GM23338 (cell line): ENCODE results near the gene CD244. TPM values are rescaled to one million over a fixed set of nuclear protein-coding genes. Genes with fewer than 3 reads are reported as not detected.
A peak's percentile ranks its signal among the peaks of the same experiment; 100 is the strongest.

Experiments
- ATAC-seq: fragments of 200-7000 bp; cut with Tn5 transposase; 3 replicates; pipeline ENCODE4 v1.9.1; 2020
- DNase-seq: peaks from one replicate; pipeline ENCODE4 v3.0.0-alpha.2; 2015; ENCODE audit warnings: low spot score
- H2AFZ ChIP-seq: fragments of 200-600 bp; sonication (generic); 2 replicates; pipeline ENCODE4 v1.8.0; 2016; ENCODE audit warnings: antibody characterized with exemption, mild to moderate bottlenecking, moderate library complexity
- H3F3A ChIP-seq: fragments of 200-600 bp; sonication (generic); replicated peaks from 2 replicates; pipeline ENCODE4 v1.8.0; 2017; ENCODE audit warnings: antibody characterized with exemption, mixed run types, low read depth
- H3K27ac ChIP-seq: fragments of 200-600 bp; sonication (generic); 2 replicates; pipeline ENCODE4 v1.6.1; 2016; ENCODE audit warnings: low read depth
- H3K27me3 ChIP-seq: fragments of 200-600 bp; sonication (generic); 2 replicates; pipeline ENCODE4 v1.8.0; 2016; ENCODE audit warnings: mild to moderate bottlenecking, mixed run types, moderate library complexity; ENCODE audit not compliant: insufficient read depth
- H3K36me3 ChIP-seq: fragments of 200-600 bp; sonication (generic); 2 replicates; pipeline ENCODE4 v1.8.0; 2016; ENCODE audit warnings: mild to moderate bottlenecking; ENCODE audit not compliant: insufficient read depth
- H3K4me1 ChIP-seq: fragments of 200-600 bp; sonication (generic); 2 replicates; pipeline ENCODE4 v1.8.0; 2016; ENCODE audit warnings: mild to moderate bottlenecking, moderate library complexity; ENCODE audit not compliant: insufficient read depth
- H3K4me2 ChIP-seq: fragments of 200-600 bp; sonication (generic); 2 replicates; pipeline ENCODE4 v1.7.1; 2017; ENCODE audit warnings: mixed run types
- H3K4me3 ChIP-seq: fragments of 200-600 bp; sonication (generic); 2 replicates; pipeline ENCODE4 v1.6.1; 2016; ENCODE audit warnings: mixed run types
- H3K79me2 ChIP-seq: fragments of 200-600 bp; sonication (generic); replicated peaks from 2 replicates; pipeline ENCODE4 v1.8.0; 2017; ENCODE audit warnings: mild to moderate bottlenecking; ENCODE audit not compliant: insufficient read depth
- H3K9me2 ChIP-seq: fragments of 200-600 bp; sonication (generic); 2 replicates; pipeline ENCODE4 v1.8.0; 2017; ENCODE audit not compliant: insufficient read depth
- H4K20me1 ChIP-seq: fragments of 200-600 bp; sonication (generic); replicated peaks from 2 replicates; pipeline ENCODE4 v1.8.0; 2017; ENCODE audit warnings: mild to moderate bottlenecking; ENCODE audit not compliant: insufficient read depth
- H3K27ac Mint-ChIP-seq: 2 replicates; pipeline ENCODE4 v1.8.0; 2020; ENCODE audit warnings: inconsistent platforms, mild to moderate bottlenecking, moderate library complexity, mixed read lengths
- H3K27me3 Mint-ChIP-seq: 3 replicates; pipeline ENCODE4 v1.8.0; 2022; ENCODE audit warnings: low read depth, mild to moderate bottlenecking, moderate library complexity, mixed read lengths, inconsistent platforms; ENCODE audit not compliant: insufficient read depth, poor library complexity
- H3K36me3 Mint-ChIP-seq: 3 replicates; pipeline ENCODE4 v1.8.0; 2021; ENCODE audit warnings: low read depth, mild to moderate bottlenecking, inconsistent platforms, moderate library complexity, mixed read lengths
- H3K4me1 Mint-ChIP-seq: 3 replicates; pipeline ENCODE4 v1.8.0; 2020; ENCODE audit warnings: mild to moderate bottlenecking, inconsistent platforms, mixed read lengths
- H3K4me3 Mint-ChIP-seq: 3 replicates; pipeline ENCODE4 v1.8.0; 2021; ENCODE audit warnings: moderate library complexity, mild to moderate bottlenecking, inconsistent platforms, mixed read lengths
- H3K9me3 Mint-ChIP-seq: 3 replicates; pipeline ENCODE4 v1.8.0; 2020; ENCODE audit warnings: moderate library complexity, mild to moderate bottlenecking, inconsistent platforms, mixed read lengths
- CREB1 ChIP-seq: fragments of 250-450 bp; sonication (Bioruptor Pico); IDR thresholded peaks from 2 replicates; pipeline ENCODE4 v1.5.0; 2020; ENCODE audit warnings: low read depth, mild to moderate bottlenecking, moderate library complexity
- EZH2 ChIP-seq: fragments of 200-600 bp; sonication (generic); IDR thresholded peaks from one replicate; pipeline ENCODE4 v1.8.0; 2017; ENCODE audit warnings: antibody characterized with exemption, mild to moderate bottlenecking, low read depth; ENCODE audit not compliant: unreplicated experiment
- EZH2phosphoT487 ChIP-seq: fragments of 200-600 bp; sonication (generic); IDR thresholded peaks from one replicate; pipeline ENCODE4 v1.8.1; 2018; ENCODE audit warnings: antibody characterized with exemption; ENCODE audit not compliant: unreplicated experiment
- JUNB ChIP-seq: IDR thresholded peaks from one replicate; pipeline ENCODE4 v1.6.1; 2016; ENCODE audit warnings: antibody characterized with exemption; ENCODE audit not compliant: unreplicated experiment
- NANOG ChIP-seq: IDR thresholded peaks from 2 replicates; pipeline ENCODE4 v1.6.1; 2016; ENCODE audit warnings: antibody characterized with exemption, borderline replicate concordance
- POLR2AphosphoS5 ChIP-seq: IDR thresholded peaks from 2 replicates; pipeline ENCODE4 v1.6.1; 2016; ENCODE audit warnings: antibody characterized with exemption, low read depth
- STAT1 ChIP-seq: IDR thresholded peaks from one replicate; pipeline ENCODE4 v1.6.1; 2016; ENCODE audit warnings: antibody characterized with exemption; ENCODE audit not compliant: unreplicated experiment
- ZNF114 ChIP-seq: fragments of 250-450 bp; sonication (Bioruptor Pico); IDR thresholded peaks from 2 replicates; pipeline ENCODE4 v1.5.0; 2020; ENCODE audit warnings: mild to moderate bottlenecking, moderate library complexity
- ZNF331 ChIP-seq: fragments of 250-450 bp; sonication (Bioruptor Pico); IDR thresholded peaks from 2 replicates; pipeline ENCODE4 v1.5.0; 2020; ENCODE audit warnings: low read depth, mild to moderate bottlenecking, moderate library complexity
- long read RNA-seq: library from polyadenylated mRNA; unstranded; transcript quantifications from one replicate; pipeline ENCODE4 v2.0.0, GENCODE V29; 2020; ENCODE audit not compliant: unreplicated experiment
- polyA plus RNA-seq: library from polyadenylated mRNA; unstranded; fragments of >200 nt; fragmentation: Nextera tagmentation; extraction: Ambion mirVana; gene quantifications from 2 replicates; pipeline ENCODE4 v1.2.1, GENCODE V29; 2016
- total RNA-seq: library from RNA; depleted of rRNA; stranded (reverse); fragments of >200 nt; shearing (Covaris generic); gene quantifications from 2 replicates; pipeline ENCODE4 v1.2.3, GENCODE V29; 2014; rRNA removed
- TF ChIP-seq, protein P1 (sequence below): IDR thresholded peaks from one replicate; pipeline ENCODE4 v1.6.1; 2018; ENCODE audit warnings: antibody characterized with exemption; ENCODE audit not compliant: unreplicated experiment
- TF ChIP-seq, protein P2 (sequence below), 2 experiments: fragments of 200-600 bp in 1 of 2; sonication (generic) in 1 of 2; conservative IDR thresholded peaks; 2 replicates each; pipeline versions ENCODE4 v1.5.1 to v1.6.1; 2016 to 2017; ENCODE audit warnings: antibody characterized with exemption in 2 of 2, low read depth in 2 of 2, mild to moderate bottlenecking in 2 of 2, moderate library complexity in 1 of 2

Gene CD244, protein sequence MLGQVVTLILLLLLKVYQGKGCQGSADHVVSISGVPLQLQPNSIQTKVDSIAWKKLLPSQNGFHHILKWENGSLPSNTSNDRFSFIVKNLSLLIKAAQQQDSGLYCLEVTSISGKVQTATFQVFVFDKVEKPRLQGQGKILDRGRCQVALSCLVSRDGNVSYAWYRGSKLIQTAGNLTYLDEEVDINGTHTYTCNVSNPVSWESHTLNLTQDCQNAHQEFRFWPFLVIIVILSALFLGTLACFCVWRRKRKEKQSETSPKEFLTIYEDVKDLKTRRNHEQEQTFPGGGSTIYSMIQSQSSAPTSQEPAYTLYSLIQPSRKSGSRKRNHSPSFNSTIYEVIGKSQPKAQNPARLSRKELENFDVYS
- not detected in 2 replicates for total RNA-seq
- not detected in 2 replicates for polyA plus RNA-seq
- long read RNA-seq, result 0 reads

DNA sequence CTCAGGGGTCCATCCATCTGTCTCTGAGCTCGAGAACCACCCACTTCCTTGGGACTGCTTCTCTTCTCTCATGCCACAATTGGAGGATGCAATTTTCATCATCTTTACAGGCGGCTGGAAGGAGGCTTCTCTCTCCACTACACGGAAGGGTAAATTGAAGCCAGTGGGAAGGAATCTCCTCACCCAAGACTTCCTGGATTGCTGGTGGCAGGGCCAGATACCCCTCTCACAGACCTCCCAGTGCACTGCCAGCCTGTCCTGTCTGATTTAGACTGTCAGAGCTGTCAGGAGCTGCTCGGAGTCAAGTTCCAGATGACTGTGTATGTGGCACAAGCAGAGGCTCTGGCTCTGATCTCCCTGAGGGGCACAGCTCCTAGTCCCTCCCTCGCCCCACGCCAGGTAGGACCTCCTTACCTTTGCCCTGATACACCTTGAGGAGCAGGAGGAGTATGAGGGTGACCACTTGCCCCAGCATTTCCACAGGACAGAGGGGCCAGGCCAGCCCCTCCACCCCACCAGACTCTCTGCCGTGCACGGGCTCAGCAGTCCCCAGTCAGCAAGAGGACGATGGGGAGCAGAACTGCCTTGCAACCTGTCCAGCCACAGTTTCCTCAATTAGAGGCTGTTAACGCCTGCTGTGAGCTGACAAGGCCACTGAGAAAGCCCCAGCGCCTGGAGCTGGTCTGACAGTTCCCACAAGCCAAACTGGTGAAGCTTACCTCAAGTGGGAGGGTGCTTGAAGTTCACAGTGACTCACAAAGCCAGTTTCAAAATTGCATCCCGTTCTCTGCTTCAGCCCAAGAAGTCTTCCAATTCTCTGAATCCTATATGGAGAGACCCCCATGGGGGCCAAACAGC is at the start of gene CD244:
CD244 (minus strand) TSS at position 685 of the 858 bp plus-strand sequence; CDS start at position 475, 210 bp downstream.
- H3K36me3 Mint-ChIP-seq, result no peaks in the 10 kb centered on the region
- DNase-seq, result no peak
- H3K9me3 Mint-ChIP-seq, result no peaks in the 10 kb centered on the region
- Histone ChIP-seq H3K27me3 (no peaks in the 10 kb centered on the region), H3K9me2 (no peaks in the 10 kb centered on the region), H3K36me3 (no peaks in the 10 kb centered on the region), H3K79me2 (no peaks in the 10 kb centered on the region), H2AFZ (no peak within 1 kb of the TSS), H3F3A (no peaks in the 10 kb centered on the region), H3K27ac (no peak within 1 kb of the TSS), H4K20me1 (no peaks in the 10 kb centered on the region), H3K4me1 (no peaks in the 10 kb centered on the region), H3K4me2 (no peak within 1 kb of the TSS), H3K4me3 (no peak within 1 kb of the TSS)
- no peak within 1 kb of the TSS for H3K27ac Mint-ChIP-seq
- no peaks in the 10 kb centered on the region for H3K4me1 Mint-ChIP-seq
- TF ChIP-seq, protein P1, sequence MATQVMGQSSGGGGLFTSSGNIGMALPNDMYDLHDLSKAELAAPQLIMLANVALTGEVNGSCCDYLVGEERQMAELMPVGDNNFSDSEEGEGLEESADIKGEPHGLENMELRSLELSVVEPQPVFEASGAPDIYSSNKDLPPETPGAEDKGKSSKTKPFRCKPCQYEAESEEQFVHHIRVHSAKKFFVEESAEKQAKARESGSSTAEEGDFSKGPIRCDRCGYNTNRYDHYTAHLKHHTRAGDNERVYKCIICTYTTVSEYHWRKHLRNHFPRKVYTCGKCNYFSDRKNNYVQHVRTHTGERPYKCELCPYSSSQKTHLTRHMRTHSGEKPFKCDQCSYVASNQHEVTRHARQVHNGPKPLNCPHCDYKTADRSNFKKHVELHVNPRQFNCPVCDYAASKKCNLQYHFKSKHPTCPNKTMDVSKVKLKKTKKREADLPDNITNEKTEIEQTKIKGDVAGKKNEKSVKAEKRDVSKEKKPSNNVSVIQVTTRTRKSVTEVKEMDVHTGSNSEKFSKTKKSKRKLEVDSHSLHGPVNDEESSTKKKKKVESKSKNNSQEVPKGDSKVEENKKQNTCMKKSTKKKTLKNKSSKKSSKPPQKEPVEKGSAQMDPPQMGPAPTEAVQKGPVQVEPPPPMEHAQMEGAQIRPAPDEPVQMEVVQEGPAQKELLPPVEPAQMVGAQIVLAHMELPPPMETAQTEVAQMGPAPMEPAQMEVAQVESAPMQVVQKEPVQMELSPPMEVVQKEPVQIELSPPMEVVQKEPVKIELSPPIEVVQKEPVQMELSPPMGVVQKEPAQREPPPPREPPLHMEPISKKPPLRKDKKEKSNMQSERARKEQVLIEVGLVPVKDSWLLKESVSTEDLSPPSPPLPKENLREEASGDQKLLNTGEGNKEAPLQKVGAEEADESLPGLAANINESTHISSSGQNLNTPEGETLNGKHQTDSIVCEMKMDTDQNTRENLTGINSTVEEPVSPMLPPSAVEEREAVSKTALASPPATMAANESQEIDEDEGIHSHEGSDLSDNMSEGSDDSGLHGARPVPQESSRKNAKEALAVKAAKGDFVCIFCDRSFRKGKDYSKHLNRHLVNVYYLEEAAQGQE, result no peak
- TF ChIP-seq STAT1 (no peak), POLR2AphosphoS5 (no peak), CREB1 (CRISPR knock-in tag) (no peak)
- TF ChIP-seq, protein P2, sequence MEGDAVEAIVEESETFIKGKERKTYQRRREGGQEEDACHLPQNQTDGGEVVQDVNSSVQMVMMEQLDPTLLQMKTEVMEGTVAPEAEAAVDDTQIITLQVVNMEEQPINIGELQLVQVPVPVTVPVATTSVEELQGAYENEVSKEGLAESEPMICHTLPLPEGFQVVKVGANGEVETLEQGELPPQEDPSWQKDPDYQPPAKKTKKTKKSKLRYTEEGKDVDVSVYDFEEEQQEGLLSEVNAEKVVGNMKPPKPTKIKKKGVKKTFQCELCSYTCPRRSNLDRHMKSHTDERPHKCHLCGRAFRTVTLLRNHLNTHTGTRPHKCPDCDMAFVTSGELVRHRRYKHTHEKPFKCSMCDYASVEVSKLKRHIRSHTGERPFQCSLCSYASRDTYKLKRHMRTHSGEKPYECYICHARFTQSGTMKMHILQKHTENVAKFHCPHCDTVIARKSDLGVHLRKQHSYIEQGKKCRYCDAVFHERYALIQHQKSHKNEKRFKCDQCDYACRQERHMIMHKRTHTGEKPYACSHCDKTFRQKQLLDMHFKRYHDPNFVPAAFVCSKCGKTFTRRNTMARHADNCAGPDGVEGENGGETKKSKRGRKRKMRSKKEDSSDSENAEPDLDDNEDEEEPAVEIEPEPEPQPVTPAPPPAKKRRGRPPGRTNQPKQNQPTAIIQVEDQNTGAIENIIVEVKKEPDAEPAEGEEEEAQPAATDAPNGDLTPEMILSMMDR (conservative IDR thresholded peaks at IDR 0.05; ENCODE audit: low read depth in 2 of 2), result no peak
- peak; percentile 28; the same call in 2 of the 3 replicates for ATAC-seq
- H3K4me3 Mint-ChIP-seq, result no peak within 1 kb of the TSS
- H3K27me3 Mint-ChIP-seq, result peaks cover 2% of the 10 kb centered on the region

DNA sequence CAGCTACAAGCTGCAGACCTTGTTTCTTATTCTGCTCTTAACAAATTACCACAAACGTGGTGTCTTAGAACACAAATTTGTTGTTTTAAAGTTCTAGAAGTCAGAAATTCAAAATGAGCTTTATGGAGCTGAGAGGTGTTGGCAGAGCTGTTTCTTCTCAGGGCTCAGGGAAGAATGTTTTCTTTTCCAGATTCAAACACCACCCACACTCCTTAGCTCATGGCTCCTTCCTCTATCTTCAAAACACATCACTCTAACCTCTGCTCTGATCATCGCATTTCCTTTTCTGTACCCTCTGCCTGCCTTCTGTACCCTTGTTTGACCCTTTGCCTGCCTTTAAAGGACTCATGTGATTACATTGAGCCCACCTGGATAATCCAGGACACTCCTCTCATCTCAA is 49.2 kb upstream of the CD244 start:
- Histone ChIP-seq H4K20me1 (no peaks in the 10 kb centered on the region), H3K36me3 (no peaks in the 10 kb centered on the region), H3K27ac (no peak overlapping the region), H3K4me1 (peaks cover 18% of the 10 kb centered on the region), H3K4me2 (no peak overlapping the region), H3K79me2 (no peaks in the 10 kb centered on the region), H3K9me2 (0 out of 2 replicates have a peak, but pooled peaks cover 9% of the 10 kb centered on the region), H3K27me3 (no peaks in the 10 kb centered on the region), H3K4me3 (no peak overlapping the region), H3F3A (0 out of 2 replicates have a peak, but pooled peaks cover 3% of the 10 kb centered on the region), H2AFZ (peak overlapping the region; percentile 69; the same call in 1 of the 2 replicates)
- Mint-ChIP-seq H3K36me3 (no peaks in the 10 kb centered on the region), H3K27ac (no peak overlapping the region), H3K27me3 (peaks cover 2% of the 10 kb centered on the region), H3K9me3 (no peaks in the 10 kb centered on the region), H3K4me3 (no peak overlapping the region), H3K4me1 (peaks cover 11% of the 10 kb centered on the region)
- DNase-seq (no peak), ATAC-seq (no peak)
- TF ChIP-seq POLR2AphosphoS5 (no peak), EZH2 (no peak), JUNB (no peak), CREB1 (CRISPR knock-in tag) (no peak), EZH2phosphoT487 (no peak), ZNF331 (no peak), NANOG (no peak), ZNF114 (CRISPR knock-in tag) (no peak), STAT1 (no peak)
- TF ChIP-seq, protein P1, result no peak
